Transverse colon (tissue), 4 donors: ENCODE data around the gene KRTAP10-8. TPM values are rescaled to one million over a fixed set of nuclear protein-coding genes. Genes with fewer than 3 reads are reported as not detected.
"Not testable (repeated sequence)": the region's sequence is repeated elsewhere in the genome, so short reads cannot be mapped to it uniquely, and the experiment has no call there.

Experiments
- DNase-seq: peaks from one replicate; pipeline ENCODE4 v3.0.0-alpha.2; 2019
- H3K27ac ChIP-seq, 4 donors: fragments of 200-600 bp; sonication (generic); 2 replicates each; pipeline ENCODE4 v1.5.1; 2016 to 2018; ENCODE audit warnings: inconsistent platforms in 4 of 4
- H3K27me3 ChIP-seq: fragments of 200-600 bp; sonication (generic); 2 replicates; pipeline ENCODE4 v1.5.1; 2017; ENCODE audit warnings: inconsistent platforms
- H3K36me3 ChIP-seq, 4 donors: fragments of 200-600 bp; sonication (generic); 2 replicates each; pipeline ENCODE4 v1.5.1; 2017 to 2019; ENCODE audit warnings: inconsistent platforms in 4 of 4
- H3K4me1 ChIP-seq, 4 donors: fragments of 200-600 bp; sonication (generic); 2 replicates each; pipeline ENCODE4 v1.5.1; 2017 to 2020; ENCODE audit warnings: inconsistent platforms in 4 of 4
- H3K4me3 ChIP-seq, 4 donors: fragments of 200-600 bp; sonication (generic); 1 replicate in 1 of 4; 2 replicates in 3 of 4; pipeline versions ENCODE4 v1.5.1 to v1.6.1; 2017 to 2019; ENCODE audit warnings: inconsistent platforms in 4 of 4
- H3K9me3 ChIP-seq, 2 donors: fragments of 200-600 bp; sonication (generic); 2 replicates each; pipeline ENCODE4 v1.5.1; 2017 to 2019; ENCODE audit warnings: inconsistent platforms in 2 of 2
- EP300 ChIP-seq: sonication (generic); formaldehyde crosslinking; IDR thresholded peaks from one replicate; pipeline ENCODE4 v1.6.1; 2017; ENCODE audit warnings: antibody characterized with exemption, low read depth
- POLR2A ChIP-seq: fragments of 450-650 bp; IDR thresholded peaks from one replicate; pipeline ENCODE4 v1.6.1; 2016; ENCODE audit warnings: antibody characterized with exemption, mild to moderate bottlenecking, moderate library complexity
- POLR2AphosphoS5 ChIP-seq, 3 donors: sonication (generic); formaldehyde crosslinking; IDR thresholded peaks; one replicate each; pipeline ENCODE4 v1.6.1; 2016; ENCODE audit warnings: antibody characterized with exemption in 3 of 3
- WGBS, 2 donors: methylation state at CpG; one replicate each; pipeline ENCODE4 v1.1.5; 2018; ENCODE audit warnings: low coverage in 1 of 2; 5-methylcytosine and 5-hydroxymethylcytosine counted together
- in situ Hi-C, 4 donors: fragments of 200-750 bp; cut with MboI; loops; one replicate each; pipeline versions ENCODE4 v1.15.0 to v1.15.1; 2017; ENCODE audit warnings: low sequenced_read_pairs in 3 of 4, low pct_ligation_motif_present in 1 of 4, low pct_unique_long_range_greater_than_20kb in 1 of 4
- intact Hi-C: fragments of 100-400 bp; cut with DNase I; formaldehyde crosslinking; loops from one replicate; pipeline ENCODE4 v1.15.1; 2023; ENCODE audit warnings: low total_unique reads
- total RNA-seq, 4 donors: library from RNA; depleted of rRNA; stranded (reverse); fragments of >200 nt; gene quantifications; one replicate each; pipeline ENCODE4 v1.1.0, GENCODE V29; 2016
- TF ChIP-seq, protein P1 (sequence below), 5 experiments: fragments of 200-600 bp in 3 of 5; fragments of 450-650 bp in 2 of 5; sonication (generic) in 3 of 5; IDR thresholded peaks; 1 replicate in 2 of 5; 2 replicates in 3 of 5; pipeline ENCODE4 v1.5.1; 2016 to 2017; ENCODE audit warnings: antibody characterized with exemption in 5 of 5, inconsistent platforms in 3 of 5, mild to moderate bottlenecking in 2 of 5, moderate library complexity in 1 of 5

KRTAP10-8 gene
- total RNA-seq, 4 donors from 2014 or later, result not detected

DNA sequence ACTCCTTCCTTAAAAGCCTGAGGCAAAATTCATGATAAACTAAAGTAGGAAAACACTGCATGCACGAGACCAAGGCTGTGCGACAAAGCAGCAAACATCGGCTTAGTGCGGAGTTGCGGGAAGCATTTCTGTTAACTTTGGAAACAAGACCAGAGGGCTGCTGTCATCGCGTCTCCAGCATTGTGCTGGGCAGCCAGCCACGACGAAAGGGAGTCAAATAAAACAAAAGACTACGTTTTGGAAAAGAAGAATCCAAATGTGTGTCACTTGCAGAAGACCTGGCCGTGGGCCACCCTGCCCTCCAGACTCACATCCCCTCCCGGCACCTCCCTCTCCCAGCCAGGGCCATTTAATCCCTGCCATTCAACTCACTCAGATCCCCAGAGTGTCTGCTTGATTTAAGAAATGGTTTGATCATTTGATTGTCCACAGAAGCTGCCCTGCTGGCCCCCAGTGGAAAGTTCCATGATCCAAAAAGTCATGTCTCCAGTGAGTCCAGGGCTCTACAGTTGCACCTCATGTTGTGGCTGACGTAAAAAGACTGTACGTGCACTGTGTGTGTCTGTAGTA is 31.9 kb downstream of the KRTAP10-8 start:
- TF ChIP-seq POLR2A, result no peak
- TF ChIP-seq, protein P1, sequence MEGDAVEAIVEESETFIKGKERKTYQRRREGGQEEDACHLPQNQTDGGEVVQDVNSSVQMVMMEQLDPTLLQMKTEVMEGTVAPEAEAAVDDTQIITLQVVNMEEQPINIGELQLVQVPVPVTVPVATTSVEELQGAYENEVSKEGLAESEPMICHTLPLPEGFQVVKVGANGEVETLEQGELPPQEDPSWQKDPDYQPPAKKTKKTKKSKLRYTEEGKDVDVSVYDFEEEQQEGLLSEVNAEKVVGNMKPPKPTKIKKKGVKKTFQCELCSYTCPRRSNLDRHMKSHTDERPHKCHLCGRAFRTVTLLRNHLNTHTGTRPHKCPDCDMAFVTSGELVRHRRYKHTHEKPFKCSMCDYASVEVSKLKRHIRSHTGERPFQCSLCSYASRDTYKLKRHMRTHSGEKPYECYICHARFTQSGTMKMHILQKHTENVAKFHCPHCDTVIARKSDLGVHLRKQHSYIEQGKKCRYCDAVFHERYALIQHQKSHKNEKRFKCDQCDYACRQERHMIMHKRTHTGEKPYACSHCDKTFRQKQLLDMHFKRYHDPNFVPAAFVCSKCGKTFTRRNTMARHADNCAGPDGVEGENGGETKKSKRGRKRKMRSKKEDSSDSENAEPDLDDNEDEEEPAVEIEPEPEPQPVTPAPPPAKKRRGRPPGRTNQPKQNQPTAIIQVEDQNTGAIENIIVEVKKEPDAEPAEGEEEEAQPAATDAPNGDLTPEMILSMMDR (IDR thresholded peaks at IDR 0.05), result no peak
- no peak for TF ChIP-seq POLR2AphosphoS5 (IDR thresholded peaks at IDR 0.05)
- TF ChIP-seq EP300, result no peak
- DNase-seq, result no peak
- Histone ChIP-seq H3K9me3 (peaks cover 3 to 4% of the 10 kb centered on the region in 2 donors), H3K27me3 (peaks cover 16% of the 10 kb centered on the region), H3K4me1 (no peaks in the 10 kb centered on the region), H3K27ac (no peak overlapping the region), H3K36me3 (no peaks in the 10 kb centered on the region), H3K4me3 (no peak overlapping the region)
- intact Hi-C loops, result no loop called here
- 82 to 83% methylated on average over 3 to 14 of the region's 14 CpGs for WGBS, 2 donors
- in situ Hi-C loops, result no loop called here

DNA sequence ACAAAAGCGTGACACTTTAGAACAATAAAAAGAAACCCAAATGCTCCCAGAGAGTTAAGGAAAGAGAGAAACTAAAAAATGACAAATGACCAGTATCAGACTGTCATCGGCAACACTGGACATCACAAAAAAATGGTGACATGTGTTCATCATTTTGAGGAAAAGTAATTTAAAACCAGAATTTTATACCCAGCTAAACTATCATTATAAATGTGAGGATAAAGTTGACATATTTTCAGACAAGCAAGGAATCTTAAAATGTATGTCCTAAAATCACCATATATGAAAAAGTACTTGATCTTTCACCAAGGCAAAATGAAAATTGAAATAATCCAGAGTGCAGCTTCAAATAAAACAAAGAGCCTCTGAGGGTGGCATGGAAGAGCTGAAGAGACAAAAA is 33.0 kb downstream of the KRTAP10-8 start:
- H3K4me3 ChIP-seq, result no peak overlapping the region
- 36 to 93% methylated on average over 2 of the region's 2 CpGs for WGBS, 2 donors
- no peak overlapping the region for H3K27ac ChIP-seq
- no peak for DNase-seq
- peaks cover 3 to 4% of the 10 kb centered on the region in 2 donors for H3K9me3 ChIP-seq
- in situ Hi-C loops (no loop called here), intact Hi-C loops (no loop called here)
- H3K4me1 ChIP-seq, result no peaks in the 10 kb centered on the region
- no peak for TF ChIP-seq EP300
- TF ChIP-seq, protein P1 (IDR thresholded peaks at IDR 0.05), result no peak
- TF ChIP-seq POLR2AphosphoS5 (IDR thresholded peaks at IDR 0.05), result no peak
- no peaks in the 10 kb centered on the region for H3K36me3 ChIP-seq
- H3K27me3 ChIP-seq, result peaks cover 7% of the 10 kb centered on the region

DNA sequence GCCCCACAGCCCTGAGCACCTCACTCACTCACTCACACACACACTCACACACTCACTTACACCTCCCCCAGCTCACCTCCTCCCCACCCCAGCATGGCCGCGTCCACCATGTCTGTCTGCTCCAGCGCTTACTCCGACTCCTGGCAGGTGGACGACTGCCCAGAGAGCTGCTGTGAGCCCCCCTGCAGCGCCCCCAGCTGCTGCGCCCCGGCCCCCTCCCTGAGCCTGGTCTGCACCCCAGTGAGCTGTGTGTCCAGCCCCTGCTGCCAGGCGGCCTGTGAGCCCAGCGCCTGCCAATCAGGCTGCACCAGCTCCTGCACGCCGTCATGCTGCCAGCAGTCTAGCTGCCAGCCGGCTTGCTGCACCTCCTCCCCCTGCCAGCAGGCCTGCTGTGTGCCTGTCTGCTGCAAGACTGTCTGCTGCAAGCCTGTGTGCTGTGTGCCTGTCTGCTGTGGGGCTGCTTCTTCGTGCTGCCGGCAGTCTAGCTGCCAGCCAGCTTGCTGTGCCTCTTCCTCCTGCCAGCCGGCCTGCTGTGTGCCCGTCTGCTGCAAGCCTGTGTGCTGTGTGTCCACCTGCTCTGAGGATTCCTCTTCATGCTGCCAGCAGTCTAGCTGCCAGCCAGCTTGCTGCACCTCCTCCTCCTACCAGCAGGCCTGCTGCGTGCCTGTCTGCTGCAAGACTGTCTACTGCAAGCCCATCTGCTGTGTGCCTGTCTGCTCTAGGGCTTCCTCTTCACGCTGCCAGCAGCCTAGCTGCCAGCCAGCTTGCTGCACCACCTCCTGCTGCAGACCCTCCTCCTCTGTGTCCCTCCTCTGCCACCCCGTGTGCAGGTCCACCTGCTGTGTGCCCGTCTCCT is 34.7 kb downstream of the KRTAP10-8 start, which contains the start of gene KRTAP10-11:
Gene KRTAP10-11 (plus strand): TSS at position 49 of the 856 bp plus-strand sequence. CDS start 45 bp downstream, at position 94.
- intact Hi-C loops, DNase-seq: not testable (repeated sequence)
- 68% methylated on average over 18 of the region's 21 CpGs; no CpG with 5 or more reads in 1 of the 2 donors for WGBS, 2 donors

DNA sequence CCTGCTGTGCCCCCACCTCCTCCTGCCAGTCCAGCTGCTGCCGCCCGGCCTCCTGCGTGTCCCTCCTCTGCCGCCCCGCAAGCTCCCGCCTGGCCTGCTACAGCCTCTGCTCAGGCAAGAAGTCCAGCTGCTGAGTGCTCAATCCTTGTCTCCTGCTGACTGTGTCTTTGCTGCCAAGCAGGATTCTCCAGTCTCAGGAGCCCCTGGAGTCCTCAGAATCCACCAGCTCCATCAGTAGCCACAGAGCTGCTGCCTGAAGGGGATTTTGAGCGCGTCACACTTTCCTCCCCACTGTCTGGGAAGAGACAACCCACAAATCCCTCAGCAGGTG is 35.3 kb downstream of the KRTAP10-8 start:
- no peak overlapping the region for H3K4me3 ChIP-seq
- no peaks in the 10 kb centered on the region for H3K36me3 ChIP-seq
- H3K4me1 ChIP-seq, result no peaks in the 10 kb centered on the region
- intact Hi-C loops (no loop called here), in situ Hi-C loops (no loop called here)
- H3K27ac ChIP-seq, result no peak overlapping the region
- 58% methylated on average over 8 of the region's 8 CpGs; no CpG with 5 or more reads in 1 of the 2 donors for WGBS, 2 donors
- peaks cover 7% of the 10 kb centered on the region for H3K27me3 ChIP-seq
- DNase-seq, result no peak
- no peak for TF ChIP-seq POLR2A
- no peak for TF ChIP-seq POLR2AphosphoS5 (IDR thresholded peaks at IDR 0.05)
- TF ChIP-seq, protein P1 (IDR thresholded peaks at IDR 0.05), result no peak
- no peak for TF ChIP-seq EP300
- H3K9me3 ChIP-seq, result peaks cover 0 to 4% of the 10 kb centered on the region in 2 donors

More for the DNA sequence above, 34.7 kb downstream of the KRTAP10-8 start, which contains the start of gene KRTAP10-11:
- H3K27me3 ChIP-seq, H3K4me3 ChIP-seq, H3K27ac ChIP-seq, H3K4me1 ChIP-seq, in situ Hi-C loops, H3K36me3 ChIP-seq, H3K9me3 ChIP-seq: not testable (repeated sequence)
